GM21723 (cell line): ENCODE data around the gene GPR141.

Source experiments
- ATAC-seq: cut with Tn5 transposase; IDR thresholded peaks from one replicate; pipeline ENCODE4 v1.9.1; 2021; ENCODE audit warnings: mild to moderate bottlenecking, moderate library complexity; ENCODE audit not compliant: unreplicated experiment

The GPR141 gene

DNA sequence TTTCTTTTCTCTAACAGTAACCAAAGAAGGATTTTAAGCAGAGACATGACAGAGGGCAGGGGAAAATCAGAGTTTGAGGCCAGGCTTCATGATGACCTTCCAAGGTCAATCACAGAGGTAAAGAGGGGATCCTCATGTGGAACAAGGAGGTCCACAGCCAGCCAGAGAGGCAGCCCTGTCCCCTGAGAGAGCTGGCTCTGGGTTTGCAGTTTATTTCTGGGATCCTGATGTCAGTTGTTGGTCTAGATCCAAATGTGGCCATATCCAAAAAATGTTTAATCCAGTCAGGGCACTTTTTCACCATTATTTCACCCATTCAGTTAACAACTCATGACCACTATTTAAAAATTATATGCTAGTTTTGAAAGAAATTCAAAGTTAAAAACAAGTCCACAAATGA, 45.6 kb downstream of the GPR141 start:
- ATAC-seq: no peak

GRCh38 chr7:37730501-37730900, 46.9 kb downstream of the GPR141 start:
- ATAC-seq: no peak

DNA sequence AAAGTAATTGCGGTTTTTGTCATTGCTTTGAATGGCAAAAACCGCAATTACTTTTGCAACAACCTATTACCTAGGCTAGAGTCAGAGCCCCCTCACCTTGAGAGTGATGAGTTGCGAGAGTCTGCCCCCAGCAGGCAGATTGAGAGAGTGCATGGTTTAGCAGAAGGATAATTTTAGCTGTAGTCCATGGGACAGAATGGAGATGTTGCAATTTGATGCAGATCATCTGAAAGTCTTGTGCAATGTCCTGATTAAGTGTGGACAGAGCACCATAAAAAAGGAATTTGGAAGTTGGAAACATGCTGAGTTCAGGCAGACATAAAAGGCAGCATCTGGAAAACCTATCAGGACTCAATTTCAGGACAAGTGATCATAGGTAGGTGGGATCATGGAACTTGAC, 48.7 kb downstream of the GPR141 start:
- peak; percentile 84 for ATAC-seq

DNA sequence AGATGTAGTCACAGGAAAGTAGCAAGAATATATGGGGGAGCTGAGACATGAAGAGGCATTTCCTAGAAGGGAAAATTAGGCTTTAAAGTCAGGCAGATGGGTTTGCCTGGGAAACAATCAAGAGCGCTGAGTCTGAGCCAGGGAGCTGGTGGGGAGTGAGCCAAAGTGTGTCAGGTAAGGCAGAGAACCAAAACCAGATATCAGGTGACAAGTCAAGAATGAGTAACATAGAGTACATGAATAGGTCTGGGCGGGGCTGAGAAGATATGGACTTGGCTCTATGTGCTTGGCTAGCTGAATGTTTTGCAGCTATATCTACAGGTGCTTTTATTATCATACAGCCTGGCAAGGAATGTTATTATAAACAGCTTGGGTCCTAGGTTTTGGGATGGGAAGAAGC, 49.3 kb downstream of the GPR141 start:
- no peak for ATAC-seq

DNA sequence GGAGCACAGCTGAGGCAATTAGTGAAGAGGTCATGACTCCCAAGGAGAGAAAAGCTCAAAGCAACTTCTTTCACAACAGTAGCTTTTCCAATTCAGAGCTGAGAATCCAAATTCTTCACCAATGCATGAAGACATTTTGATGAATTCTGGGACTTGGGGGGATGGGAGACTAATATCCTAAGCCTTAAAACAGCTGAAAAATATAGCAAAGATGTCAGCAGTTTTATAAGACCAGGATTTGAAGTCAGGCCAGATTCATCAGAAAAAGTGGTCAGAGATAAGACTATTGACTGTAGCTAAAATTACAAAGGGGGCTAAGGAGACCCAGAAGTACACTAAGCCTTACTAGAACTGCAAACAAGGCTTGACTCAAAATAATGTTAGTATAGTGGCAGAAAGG, 51.6 kb downstream of the GPR141 start:
- no peak for ATAC-seq

- ATAC-seq: no peak
These were observed 54.8 kb downstream of the GPR141 start for GRCh38 chr7:37738321-37738720.

DNA sequence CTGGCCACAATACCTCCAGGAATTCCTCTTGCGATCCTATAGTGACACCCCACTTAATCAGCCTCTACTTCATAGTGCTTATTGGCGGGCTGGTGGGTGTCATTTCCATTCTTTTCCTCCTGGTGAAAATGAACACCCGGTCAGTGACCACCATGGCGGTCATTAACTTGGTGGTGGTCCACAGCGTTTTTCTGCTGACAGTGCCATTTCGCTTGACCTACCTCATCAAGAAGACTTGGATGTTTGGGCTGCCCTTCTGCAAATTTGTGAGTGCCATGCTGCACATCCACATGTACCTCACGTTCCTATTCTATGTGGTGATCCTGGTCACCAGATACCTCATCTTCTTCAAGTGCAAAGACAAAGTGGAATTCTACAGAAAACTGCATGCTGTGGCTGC, 56.8 kb downstream of the GPR141 start:
- no peak for ATAC-seq

DNA sequence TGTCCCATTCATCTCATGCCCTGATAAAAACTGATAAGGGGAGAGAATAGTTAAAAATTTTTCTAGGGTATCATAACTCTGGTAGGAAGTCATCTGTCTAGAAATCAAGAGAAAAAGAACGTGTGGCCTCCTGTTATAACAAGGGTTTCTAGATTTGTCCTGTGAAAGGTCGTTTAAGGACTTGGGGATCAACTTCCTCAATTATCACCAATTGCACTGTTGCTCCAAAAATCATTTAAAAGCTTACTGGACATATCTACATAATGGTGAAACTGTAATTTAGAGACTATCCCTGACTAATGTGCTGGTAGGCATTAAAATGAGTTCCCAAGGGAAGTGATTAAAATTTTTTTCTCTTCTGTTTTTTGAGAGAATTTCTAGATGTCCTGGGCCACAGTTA, 58.2 kb downstream of the GPR141 start:
- ATAC-seq: no peak

DNA sequence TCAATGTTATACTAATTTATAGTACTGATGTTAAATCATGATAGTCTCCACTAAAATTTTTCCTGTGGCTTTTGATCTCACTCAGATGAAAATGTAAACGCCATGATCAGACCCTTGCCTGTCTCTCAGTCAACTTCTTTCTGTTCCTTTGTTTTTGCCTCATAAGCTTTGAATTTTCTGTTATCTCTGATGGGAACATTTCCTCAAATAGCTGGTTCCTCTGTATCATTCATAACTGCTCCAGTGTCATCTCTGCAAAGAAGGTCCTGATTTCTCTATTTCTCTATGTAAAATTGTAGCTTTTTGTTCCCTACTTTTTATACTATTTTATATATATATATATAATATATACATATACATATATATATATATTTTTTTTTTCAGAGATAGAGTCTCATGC, 67.5 kb downstream of the GPR141 start:
- ATAC-seq: no peak

DNA sequence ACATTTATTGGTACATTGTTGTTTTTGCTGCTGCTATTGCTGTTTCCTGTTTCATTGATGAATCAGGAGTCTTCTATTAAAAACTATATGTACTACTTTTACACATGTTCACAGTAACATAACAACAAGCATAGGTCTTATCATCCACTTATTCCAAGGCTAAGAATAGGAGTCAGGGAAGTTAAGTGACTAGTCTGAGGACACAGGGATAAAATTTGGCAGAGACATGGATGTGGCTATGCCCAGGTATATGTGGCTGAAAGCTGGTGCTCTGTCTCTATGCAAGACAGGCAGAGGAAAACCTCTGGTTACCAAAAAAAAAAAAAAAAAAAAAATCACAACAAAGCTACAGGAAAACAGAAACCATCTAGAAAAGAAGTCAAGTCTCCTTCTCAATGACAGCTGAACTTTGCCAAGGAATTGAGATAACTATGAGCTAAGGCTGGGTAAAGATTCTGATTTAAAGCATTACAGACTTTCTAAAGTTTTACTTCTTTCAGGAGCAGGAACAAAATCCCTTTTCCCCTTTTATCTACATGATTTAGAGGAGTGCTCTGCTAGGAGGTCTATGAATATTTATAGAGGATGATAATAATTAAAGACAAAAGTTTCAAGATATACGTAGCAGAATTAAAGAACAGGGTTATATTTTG, 70.0 kb downstream of the GPR141 start:
- no peak for ATAC-seq

- no peak for ATAC-seq
These were observed 73.4 kb downstream of the GPR141 start for GRCh38 chr7:37756797-37757551.

DNA sequence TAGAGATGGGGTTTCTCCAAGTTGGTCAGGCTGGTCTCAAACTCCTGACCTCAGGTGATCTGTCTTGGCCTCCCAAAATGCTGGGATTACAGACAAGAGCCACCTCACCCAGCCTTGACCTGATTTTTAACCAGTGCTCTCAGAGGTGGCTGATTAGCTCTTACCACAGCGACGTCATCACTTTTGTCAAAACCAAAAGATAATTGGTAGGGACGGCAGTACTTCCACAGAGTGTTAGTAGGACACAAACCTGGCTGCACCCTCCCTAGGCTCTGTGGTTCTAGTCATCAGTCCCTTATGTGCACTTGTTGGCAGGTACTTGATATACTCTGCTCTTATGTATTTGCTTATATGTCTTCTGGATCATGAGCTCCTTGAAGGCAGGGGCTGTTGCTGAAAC, 74.0 kb downstream of the GPR141 start:
- ATAC-seq: no peak

- ATAC-seq: no peak
These were observed 75.0 kb downstream of the GPR141 start for GRCh38 chr7:37758501-37759045.

GRCh38 chr7:37759526-37759925, 76.0 kb downstream of the GPR141 start:
- no peak for ATAC-seq

DNA sequence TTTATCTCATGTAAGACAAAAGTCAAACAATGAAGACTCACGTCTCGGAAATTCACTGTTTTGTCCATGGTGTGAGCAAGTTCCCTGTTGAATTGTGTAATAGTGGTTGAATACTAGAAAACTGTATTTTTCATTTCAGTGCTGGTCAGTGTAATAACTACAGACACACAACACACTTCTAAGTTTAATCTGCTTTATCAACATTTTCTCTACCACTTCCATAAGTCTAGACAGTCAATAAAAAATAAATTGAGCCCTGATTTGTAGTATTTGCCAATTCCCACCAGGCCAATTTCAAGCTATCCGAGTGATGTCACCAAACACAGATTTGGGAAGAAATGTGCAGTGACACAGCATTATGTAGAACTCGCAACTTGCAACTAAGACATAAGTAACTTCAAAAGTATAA, 81.9 kb downstream of the GPR141 start:
- ATAC-seq: no peak

DNA sequence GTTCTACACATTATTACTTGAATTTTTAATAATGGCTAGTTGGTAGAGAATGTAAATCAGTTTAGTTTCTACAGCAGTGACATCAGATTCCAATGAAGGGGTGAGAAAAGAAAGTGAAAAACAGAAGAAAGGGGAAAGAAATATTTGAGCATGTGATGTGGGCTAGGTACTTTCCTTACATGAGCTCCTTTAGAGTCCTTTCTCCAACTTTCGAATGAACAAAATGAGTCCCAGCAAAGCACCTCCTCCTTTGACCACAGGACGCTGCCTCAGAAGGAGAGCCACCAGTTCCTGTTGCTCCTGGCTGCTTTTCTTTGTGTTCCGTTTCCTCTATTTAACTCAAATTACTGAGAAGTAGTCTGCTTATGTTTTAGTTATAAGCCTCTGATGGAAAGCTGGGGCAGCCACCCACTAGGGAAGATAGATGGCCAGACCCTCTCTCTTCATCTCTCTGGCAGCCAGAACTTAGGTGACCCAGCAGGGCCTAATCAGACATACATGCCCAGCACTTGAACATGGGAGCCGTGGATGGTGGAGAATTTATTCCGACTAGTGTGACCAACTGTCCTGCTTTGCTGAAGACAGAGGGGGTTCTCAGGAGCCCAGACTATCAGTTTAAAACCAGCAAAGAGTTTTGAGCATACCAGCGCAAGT, 82.4 kb downstream of the GPR141 start:
- peak; percentile 83 for ATAC-seq

DNA sequence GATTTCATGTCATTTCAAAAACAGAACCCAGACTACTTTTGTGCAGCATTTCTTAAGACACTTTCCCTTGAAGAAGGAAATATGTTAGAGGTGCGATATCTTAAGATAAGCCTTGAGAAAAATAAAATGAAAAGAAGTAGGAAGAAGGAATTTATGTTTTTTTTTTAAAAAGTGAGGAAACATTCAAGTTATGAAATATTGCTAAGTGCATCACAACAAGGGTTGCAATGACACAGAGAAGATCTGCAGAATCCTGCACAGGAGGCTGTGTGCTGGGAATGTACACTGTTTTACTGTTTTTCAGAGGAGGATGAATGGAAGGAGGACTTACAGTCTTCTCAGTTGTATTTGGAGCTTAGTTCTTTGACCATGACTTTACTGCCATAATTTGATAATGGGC, 85.0 kb downstream of the GPR141 start:
- ATAC-seq: no peak

DNA sequence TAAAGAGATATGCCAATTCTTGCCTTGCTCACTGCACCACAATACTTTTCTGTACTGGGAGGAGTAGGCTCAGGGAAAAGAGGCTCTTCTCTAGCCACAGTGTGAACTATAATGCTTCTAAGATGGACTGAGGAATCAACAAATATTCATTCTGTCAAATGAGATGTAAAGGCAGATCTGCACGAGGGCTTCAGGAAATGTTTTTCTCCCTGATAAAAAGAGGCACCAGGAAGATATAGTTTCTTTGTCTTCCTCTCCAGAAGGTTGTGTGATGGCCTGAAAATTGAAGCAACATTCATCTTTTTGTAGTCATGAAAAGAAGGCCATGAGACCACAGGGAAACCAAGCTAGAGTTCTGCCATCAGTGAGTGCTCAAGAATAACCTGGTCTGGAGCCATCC, 85.7 kb downstream of the GPR141 start:
- no peak for ATAC-seq

GRCh38 chr7:37769726-37770125, 86.2 kb downstream of the GPR141 start:
- no peak for ATAC-seq

DNA sequence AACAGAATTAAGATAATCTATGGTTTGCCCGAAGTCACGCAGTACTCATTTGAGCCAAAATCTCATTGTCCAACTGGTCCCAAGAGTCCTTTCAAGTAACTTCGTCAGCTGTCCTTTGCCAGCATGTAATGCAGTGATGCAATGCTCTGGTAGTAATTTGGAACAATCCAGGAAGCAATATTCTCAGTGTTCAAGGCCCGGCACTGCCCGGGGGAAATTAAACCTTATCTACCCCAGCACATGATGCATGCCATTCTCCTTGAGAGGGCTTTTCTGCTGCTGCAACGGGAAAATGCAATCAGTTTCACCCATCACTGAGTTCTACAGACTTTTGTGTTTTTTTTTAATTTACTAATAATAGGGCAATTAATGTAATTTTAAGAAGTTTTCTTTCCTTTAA, 87.3 kb downstream of the GPR141 start:
- ATAC-seq: no peak

DNA sequence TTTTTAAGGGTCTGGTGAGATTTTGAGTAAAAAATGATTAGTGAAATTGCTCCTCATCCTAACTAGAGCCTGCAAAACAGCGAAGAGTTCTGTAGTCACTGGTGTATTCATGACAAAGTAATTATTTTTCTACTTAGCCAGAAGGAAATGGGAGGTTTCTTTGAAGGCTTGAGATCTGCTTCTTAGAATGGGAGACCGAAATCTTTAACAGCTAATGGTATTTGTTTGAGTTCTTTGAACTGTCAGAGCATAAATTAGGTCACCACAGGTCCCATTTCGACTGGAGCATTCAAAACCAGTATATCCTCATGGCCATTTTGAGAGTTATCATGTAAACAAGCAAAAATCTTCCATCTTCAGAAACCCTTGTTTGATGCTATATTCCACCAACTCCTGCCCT, 87.8 kb downstream of the GPR141 start:
- ATAC-seq: no peak

DNA sequence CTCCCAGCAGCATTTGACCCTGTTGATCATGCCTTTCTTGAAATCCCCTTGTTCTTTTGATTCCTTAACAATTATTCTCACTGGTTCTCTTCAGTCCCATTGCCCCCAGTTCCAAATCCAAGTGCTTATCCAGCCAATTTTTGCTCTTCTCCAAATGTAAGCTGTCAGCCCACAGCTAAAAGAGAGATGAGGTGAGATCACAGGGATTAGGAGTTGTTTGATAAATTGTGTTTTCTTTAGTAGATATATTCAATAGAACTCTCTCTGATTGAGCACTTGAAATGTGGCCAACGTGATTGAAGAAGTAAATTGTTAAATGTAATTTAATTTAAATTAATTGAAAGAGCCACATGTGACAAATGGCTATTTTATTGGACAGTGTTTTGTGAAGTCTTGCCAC, 88.2 kb downstream of the GPR141 start:
- ATAC-seq: no peak
